ENCODE results near the gene ABR. TPM values are rescaled to one million over a fixed set of nuclear protein-coding genes. Genes with fewer than 3 reads are reported as not detected.

ABR gene
- total and polyA plus RNA-seq, 2 of the 8 experiments (the other 6 are each of a cell fraction or from before 2014, with no cell fraction given), result 44.8 to 47.2 TPM

DNA sequence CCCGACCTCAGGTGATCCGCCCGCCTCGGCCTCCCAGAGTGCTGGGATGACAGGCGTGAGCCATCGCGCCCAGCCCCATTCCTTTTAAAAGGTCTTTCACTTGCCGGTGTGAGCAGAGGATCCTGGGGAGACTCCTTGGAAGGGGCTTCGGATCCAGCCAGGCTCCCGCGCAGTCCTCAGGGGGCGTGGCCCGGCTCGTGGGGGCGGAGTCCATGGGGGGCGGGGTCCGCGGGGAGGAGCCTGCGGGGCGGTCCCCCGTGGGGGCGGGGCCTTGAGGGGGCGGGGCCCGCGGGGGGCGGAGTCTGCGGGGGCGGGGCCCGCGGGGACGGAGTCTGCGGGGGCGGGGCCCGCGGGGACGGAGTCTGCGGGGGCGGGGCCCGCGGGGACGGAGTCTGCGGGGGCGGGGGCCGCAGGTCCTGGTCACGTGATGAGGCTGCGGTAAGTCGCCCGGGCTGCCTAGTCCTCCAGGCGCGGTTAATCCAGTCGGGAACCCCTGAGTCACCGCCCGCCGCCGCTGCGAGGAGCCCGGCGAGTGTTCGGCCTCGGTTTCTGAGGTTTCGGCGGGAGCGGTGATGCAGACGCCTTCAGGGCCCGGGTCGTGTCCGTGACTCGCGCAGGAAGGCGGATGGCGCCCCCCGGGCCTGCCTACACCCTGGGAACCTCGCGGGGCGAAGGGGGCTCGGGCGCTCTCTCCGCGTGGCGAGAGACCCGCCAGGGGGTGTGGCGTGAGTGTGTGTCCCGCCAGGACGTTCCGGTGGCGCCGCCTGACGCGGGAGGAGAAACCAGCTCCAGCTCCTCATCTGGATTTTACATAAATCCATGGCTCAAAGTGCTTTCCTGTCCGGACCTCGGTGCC lies 23.6 kb upstream of the ABR start (continued):
- TF ChIP-seq TAF1 (IDR thresholded peaks at IDR 0.05; ENCODE audit: low read depth, low read length), result peak; percentile 69
- TF ChIP-seq RBBP5 (IDR thresholded peaks at IDR 0.05; ENCODE audit: borderline replicate concordance, low read depth, low read length), result no peak
- TF ChIP-seq, protein P1, sequence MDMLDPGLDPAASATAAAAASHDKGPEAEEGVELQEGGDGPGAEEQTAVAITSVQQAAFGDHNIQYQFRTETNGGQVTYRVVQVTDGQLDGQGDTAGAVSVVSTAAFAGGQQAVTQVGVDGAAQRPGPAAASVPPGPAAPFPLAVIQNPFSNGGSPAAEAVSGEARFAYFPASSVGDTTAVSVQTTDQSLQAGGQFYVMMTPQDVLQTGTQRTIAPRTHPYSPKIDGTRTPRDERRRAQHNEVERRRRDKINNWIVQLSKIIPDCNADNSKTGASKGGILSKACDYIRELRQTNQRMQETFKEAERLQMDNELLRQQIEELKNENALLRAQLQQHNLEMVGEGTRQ (IDR thresholded peaks at IDR 0.05; ENCODE audit: low read length), result peak; percentile 75
- TF ChIP-seq CBX5 (IDR thresholded peaks at IDR 0.05; ENCODE audit: low read depth, low read length), result no peak
